ENCODE results near the gene SMDT1.
"Not testable (repeated sequence)": the region's sequence is repeated elsewhere in the genome, so short reads cannot be mapped to it uniquely, and the experiment has no call there.

SMDT1 gene

DNA sequence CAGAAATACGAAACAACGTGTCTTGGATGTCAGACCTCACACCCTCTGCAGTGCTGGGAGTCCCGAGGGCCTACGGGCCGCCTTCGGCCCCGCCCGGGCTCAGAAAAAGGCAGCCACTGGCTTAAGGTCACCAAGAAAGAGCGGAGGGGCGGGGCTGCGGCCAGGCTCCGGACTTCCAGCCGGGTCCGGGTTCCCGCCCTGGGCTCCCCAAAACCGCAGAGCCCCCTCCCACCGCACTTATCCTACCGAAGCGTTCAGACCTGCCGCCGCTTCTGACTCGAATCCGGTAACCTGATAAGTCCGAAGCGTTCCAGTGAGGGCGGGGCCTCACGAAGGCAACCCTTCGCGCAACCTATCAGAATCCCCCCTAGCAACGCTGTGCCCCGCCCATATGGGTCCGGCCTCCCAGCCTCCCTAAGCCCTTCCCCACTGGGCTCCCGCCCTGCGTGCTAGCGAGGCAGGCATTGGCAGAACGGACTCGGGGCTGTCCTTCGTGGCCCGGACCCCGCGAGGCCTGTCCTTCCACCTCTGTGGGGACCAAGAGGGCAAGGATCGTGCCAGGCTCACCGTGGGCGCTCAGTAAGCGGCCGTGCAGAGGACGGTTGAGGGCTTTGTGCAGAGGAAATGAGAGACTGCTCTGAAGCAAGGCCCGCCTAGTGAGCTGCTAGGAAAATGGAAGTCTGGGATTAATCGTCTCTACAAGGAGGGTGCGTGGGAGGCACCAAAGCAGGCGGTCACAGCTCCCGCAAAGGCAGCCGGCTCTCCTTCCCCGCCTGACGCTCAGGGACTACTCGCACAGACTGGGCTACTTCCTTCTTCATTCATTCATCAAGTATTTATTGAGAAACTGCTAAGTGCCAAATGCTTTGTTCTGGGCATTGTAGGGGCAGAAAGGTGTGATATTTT is 8.7 kb upstream of the SMDT1 start, which contains the start of gene NAGA:
Gene NAGA (minus strand): TSS at position 296 of the 906 bp plus-strand sequence. CDS start 515 bp downstream, outside the sequence.
- peak; percentile 98 for DNase-seq (ENCODE audit: low read depth, low spot score)

DNA sequence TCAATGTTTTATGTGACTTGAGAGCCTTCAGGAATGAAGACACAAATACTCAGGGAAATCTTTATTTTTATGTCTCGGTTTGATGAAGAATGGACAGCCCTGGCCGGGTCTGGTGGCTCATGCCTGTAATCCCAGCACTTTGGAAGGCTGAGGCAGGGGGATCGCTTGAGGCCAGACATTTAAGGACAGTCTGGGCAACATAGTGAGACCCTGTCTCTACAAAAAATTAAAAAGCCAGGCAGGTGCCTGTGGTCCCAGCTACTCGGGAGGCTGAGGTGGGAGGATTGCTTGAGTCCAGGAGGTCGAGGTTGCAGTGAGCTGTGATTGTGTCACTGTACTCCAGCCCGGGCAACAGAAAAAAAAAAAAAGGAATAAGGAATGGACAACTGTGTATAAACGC is 8.0 kb upstream of the SMDT1 start:
- not testable (repeated sequence) for DNase-seq (ENCODE audit: low read depth, low spot score)

GRCh38 chr22:42072606-42073330 is 6.7 kb upstream of the SMDT1 start:
- DNase-seq (ENCODE audit: low read depth, low spot score): no peak

DNA sequence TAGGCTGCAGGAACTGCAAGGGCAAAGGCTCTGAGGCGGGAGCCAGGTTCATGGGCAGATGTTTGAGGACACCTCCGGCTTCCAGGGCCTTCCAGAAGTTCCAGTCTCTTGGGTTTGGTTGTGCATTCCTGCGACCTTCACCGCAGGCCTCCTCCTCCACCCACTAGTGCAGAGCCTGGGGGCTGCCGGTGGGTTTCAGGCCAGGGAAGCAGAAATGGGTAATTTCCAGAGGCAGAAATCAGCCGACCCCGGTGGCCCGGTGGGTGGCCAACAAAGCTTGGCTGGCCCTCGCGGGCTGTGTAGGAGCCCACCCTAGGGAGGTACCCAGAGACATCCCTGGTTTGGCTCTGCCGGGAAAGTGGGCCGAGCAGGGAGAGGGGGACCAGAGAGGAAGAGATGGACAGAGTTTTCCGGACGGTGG is 5.9 kb upstream of the SMDT1 start:
- no peak for DNase-seq (ENCODE audit: low read depth, low spot score)

DNA sequence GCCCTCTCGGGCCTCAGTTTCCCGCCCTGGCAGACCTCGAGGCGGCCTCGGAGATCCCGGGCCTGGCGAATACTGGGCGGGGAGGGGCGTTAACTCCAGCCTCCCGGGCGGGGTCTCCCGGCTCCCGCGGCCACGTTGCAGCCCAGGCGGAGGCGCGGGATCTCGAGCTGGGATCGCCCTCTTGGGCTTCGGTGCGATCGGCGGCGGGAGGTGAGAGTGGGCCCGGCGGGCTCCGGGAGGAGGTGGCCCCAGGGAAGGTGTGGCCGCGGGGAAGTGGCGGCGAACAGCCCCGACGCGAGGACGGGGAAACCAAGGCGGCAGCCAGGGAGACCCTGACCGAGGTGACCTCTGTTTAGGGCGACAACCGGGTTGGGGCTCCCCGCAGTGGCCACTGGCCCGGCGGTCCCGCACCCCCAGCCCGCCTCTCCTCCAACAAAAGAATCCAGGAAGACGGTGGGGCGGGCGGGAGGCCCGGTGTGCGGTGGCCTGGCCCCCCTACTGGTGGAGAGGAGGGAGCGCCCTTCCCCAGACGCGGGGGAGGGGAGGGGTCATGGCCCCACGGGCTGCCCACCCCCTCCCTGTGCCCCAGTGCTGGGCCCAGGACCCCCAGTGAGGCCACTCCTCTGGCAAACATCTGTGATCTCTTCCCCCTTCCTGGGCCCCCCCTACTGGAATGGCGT is 5.2 kb upstream of the SMDT1 start, which contains the start of gene PHETA2:
Gene PHETA2 (plus strand): TSS at position 117 of the 680 bp plus-strand sequence. CDS start 3,046 bp downstream, outside the sequence.
- peak; percentile 61 for DNase-seq (ENCODE audit: low read depth, low spot score)

- DNase-seq (ENCODE audit: low read depth, low spot score): no peak
Measured at GRCh38 chr22:42074846-42075676, 4.4 kb upstream of the SMDT1 start.

GRCh38 chr22:42076764-42077485 is 2.6 kb upstream of the SMDT1 start:
- DNase-seq (ENCODE audit: low read depth, low spot score): no peak

DNA sequence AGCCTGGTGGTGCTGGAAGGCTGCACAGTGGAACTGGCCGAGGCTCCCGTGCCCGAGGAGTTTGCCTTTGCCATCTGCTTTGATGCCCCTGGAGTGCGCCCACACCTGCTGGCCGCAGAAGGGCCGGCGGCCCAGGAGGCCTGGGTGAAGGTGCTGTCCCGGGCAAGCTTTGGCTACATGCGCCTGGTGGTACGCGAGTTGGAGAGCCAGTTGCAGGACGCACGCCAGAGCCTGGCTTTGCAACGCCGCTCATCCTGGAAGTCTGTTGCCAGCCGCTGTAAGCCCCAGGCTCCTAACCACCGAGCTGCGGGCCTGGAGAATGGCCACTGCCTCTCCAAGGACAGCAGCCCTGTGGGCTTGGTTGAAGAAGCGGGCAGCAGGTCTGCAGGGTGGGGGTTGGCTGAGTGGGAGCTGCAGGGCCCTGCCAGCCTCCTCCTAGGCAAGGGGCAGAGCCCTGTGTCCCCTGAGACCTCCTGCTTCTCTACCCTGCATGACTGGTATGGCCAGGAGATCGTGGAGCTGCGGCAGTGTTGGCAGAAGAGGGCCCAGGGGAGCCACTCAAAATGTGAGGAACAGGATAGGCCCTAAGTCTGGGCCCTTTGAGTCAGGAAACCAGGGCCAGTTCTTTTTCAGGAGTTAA is 1.9 kb upstream of the SMDT1 start:
- DNase-seq (ENCODE audit: low read depth, low spot score): no peak

DNA sequence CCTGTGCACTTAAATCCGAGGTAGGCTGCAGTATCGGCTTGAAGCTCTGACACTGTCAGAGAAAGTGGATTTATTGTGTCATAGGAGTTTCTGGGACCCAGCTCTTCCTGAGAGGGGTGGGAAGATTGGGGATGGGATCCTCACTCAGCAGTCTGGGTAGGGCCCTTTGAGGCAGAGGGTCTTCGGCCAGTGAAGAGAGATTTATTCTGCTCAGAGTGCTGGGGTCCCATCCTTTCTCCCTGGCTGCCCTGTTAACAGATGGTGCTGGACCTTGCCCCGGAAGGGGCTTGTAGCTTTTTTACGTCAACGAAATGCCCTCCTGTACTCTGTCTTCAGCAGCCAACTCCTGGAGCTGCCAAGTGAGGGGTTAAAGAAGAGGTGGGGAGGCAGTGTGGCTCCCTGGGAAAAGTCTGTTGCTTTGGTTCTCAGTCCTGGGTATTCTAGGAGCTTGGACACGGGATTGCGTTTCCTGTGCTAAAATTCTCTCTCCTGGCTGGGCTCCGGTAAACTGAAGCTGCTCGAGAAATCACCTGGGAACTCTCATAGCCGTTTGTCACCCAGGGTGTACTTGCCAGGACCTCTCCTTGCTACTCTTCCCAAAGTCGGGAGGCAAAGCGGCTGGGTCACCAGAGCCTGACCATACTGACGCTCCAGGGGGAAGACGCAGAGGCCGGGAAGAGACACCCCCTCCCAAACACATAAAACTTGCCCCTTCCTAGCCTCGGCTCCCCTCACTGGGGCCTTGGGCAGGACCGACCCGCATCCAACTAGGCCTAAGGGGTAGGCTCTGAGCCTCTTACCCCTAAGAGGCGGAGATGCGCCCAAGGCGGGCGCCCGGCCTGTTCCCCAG is 806 bp upstream of the SMDT1 start:
- DNase-seq (ENCODE audit: low read depth, low spot score): no peak

DNA sequence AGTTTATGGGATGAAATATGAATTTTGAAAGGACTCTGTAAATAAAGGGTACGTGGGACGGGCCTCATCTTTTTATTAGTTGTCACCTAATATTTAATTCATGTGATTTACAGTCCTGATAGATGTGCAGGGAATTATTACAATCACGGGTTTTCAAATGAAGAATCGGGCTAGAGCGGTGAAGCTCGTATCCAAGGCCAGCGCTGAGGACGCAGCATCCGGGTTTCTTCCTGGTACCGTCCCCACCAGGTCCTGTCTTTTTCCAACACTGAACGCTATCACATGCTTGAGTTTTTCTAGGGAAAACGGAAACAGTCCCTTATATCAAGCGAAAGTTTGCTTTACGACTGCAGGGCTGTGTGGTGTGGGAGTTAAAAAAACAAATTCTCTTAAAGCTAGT is 787 bp downstream of the SMDT1 start:
- DNase-seq (ENCODE audit: low read depth, low spot score): peak; percentile 59

DNA sequence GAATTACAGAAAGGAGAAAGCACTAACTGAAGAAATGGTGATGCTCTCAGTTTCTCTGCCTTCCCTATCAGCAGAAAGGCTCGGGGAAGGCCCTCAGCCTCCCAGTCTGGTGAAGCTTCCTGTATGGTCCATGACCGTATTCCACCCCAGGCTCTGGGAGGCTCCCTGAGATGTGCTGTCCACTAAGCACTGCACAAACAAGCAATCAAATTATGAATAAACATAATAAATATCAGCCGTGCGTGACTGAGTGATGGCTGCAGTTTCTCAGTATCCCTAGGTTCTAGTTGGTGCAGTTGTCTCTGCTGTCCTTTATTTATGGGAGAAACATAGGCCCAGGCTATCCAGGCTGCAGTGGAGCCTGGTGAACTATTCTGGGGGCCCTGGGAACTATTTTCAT is 3.6 kb downstream of the SMDT1 start:
- no peak for DNase-seq (ENCODE audit: low read depth, low spot score)

GRCh38 chr22:42084874-42085273 is 5.4 kb downstream of the SMDT1 start:
- DNase-seq (ENCODE audit: low read depth, low spot score): no peak

DNA sequence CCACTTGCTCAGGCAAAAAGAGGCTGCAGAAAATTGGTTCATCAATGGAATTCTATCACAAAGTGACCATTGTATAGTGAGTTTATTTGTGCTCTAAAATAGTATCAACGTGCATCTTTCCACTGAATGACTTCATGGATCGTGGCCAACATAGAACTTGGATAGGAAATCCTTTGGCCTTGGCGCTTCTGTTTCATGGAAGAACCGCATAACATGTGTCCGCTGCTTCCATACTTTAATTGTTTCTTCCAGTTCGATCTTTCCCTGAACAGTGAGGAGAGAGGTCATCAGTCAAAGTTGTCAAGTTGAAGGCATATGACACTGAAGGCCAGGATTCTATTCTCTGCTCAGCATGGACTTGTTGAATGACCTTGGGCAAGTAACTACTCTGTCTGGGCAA is 6.6 kb downstream of the SMDT1 start:
- no peak for DNase-seq (ENCODE audit: low read depth, low spot score)

- peak; percentile 99 for DNase-seq (ENCODE audit: low read depth, low spot score)
Measured at GRCh38 chr22:42090596-42091454, 11.3 kb downstream of the SMDT1 start, which contains the start of gene NDUFA6. Gene NDUFA6 (minus strand): TSS chr22:42090772. CDS start chr22:42090744, 28 bp downstream.

- no peak for DNase-seq (ENCODE audit: low read depth, low spot score)
Measured at GRCh38 chr22:42091455-42091782, 11.9 kb downstream of the SMDT1 start.

DNA sequence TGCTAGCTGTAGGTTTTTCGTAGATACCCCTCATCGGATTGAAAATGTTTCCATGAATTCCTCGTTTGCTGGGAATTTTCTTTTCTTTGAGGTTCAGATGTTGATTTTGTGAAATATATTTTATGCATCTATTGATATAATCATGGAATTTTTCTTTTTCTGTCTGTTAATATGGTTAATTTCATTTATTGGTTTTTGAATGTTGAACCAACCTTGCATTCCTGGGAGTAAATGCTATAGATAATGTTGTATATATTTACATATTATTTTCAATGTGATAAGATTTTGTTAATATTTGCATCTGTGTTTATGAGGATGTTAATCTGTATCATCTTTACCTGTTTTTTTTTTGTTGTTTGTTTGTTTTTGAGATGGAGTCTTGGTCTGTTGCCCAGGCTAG is 21.7 kb downstream of the SMDT1 start:
- DNase-seq (ENCODE audit: low read depth, low spot score): no peak

- DNase-seq (ENCODE audit: low read depth, low spot score): not testable (repeated sequence)
Measured at GRCh38 chr22:42104332-42104860, 24.9 kb downstream of the SMDT1 start.

DNA sequence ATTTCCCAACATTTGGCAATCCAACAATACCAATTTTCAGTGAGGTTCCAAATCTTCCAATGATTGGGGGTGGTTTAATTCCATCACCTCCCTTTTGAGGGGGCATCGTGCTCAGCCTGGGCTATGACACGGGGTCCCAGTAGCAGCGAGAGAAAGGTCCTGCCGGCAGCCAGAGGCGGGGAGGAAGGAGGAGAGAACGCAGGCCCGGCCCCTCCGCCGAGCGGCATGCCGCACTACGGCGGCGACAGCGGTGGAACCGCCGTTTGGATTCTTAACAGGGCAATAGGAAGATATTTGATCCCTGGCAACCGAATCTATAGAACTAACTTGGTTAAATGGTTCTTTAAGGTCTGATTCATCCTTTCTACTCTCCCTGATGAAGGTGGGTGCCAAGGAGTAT is 29.3 kb downstream of the SMDT1 start:
- DNase-seq (ENCODE audit: low read depth, low spot score): no peak

Measured in astrocyte of the hippocampus (primary cell).